A549 (cell line): ENCODE data around the gene ADAMTS10. TPM values are rescaled to one million over a fixed set of nuclear protein-coding genes. Genes with fewer than 3 reads are reported as not detected.

Experiments used
- ATAC-seq, 2 experiments: fragments of 200-7000 bp in 1 of 2; fragments of >200 bp in 1 of 2; cut with Nextera tagmentation in 1 of 2; cut with Tn5 transposase in 1 of 2; 3 replicates each; pipeline versions ENCODE4 v1.8.0 to v1.9.1; 2018 to 2020; ENCODE audit warnings: mild to moderate bottlenecking in 1 of 2, moderate library complexity in 1 of 2
- CTCF ChIA-PET: fragments of 300-600 bp; sonication (Branson Sonifier 250); formaldehyde crosslinking; extraction: SDS; loops from one replicate; lab custom pipeline; 2021; ENCODE audit warnings: antibody characterized with exemption, inconsistent platforms; lab: Yijun Ruan, JAX
- POLR2A ChIA-PET: fragments of 350-600 bp; formaldehyde crosslinking; extraction: SDS; loops from one replicate; lab custom pipeline; 2021; ENCODE audit warnings: antibody characterized with exemption, inconsistent platforms; lab: Yijun Ruan, JAX
- DNase-seq, 2 experiments: peaks; one replicate each; pipeline versions ENCODE4 v3.0.0 to v3.0.0-alpha.2; 2011 to 2016; ENCODE audit warnings: low read depth in 1 of 2, low spot score in 1 of 2
- FAIRE-seq: peaks from 2 replicates; lab custom pipeline; 2011; peaks lifted over from hg19 to GRCh38; lab: Jason Lieb, UNC
- H3K27ac ChIP-seq, 2 experiments: fragments of >200 bp; sonication (Bioruptor Twin); formaldehyde crosslinking; 3 replicates each; pipeline ENCODE4 v1.5.1; 2016 to 2017
- H3K4me1 ChIP-seq: fragments of >200 bp; sonication (Bioruptor Twin); formaldehyde crosslinking; 3 replicates; pipeline ENCODE4 v1.6.1; 2016
- H3K4me2 ChIP-seq: fragments of >200 bp; sonication (Bioruptor Twin); formaldehyde crosslinking; 3 replicates; pipeline ENCODE4 v1.6.1; 2016
- H3K4me3 ChIP-seq: fragments of >200 bp; sonication (Bioruptor Twin); formaldehyde crosslinking; 3 replicates; pipeline ENCODE4 v1.5.1; 2016
- H3K9me3 ChIP-seq: fragments of >200 bp; sonication (Bioruptor Twin); formaldehyde crosslinking; 3 replicates; pipeline ENCODE4 v1.6.1; 2016
- BCL3 ChIP-seq: fragments of >200 bp; sonication (Bioruptor Twin); formaldehyde crosslinking; IDR thresholded peaks from 3 replicates; pipeline ENCODE4 v1.6.1; 2016
- BHLHE40 ChIP-seq: IDR thresholded peaks from 2 replicates; pipeline ENCODE4 v1.6.1; 2012; ENCODE audit warnings: low read depth, low read length, inconsistent platforms
- CBX2 ChIP-seq: fragments of 200-600 bp; sonication (generic); IDR thresholded peaks from 2 replicates; pipeline ENCODE4 v1.6.1; 2016; ENCODE audit warnings: low read depth, mild to moderate bottlenecking, borderline replicate concordance
- CHD2 ChIP-seq: fragments of 150-350 bp; IDR thresholded peaks from 2 replicates; pipeline ENCODE4 v1.6.1; 2014; ENCODE audit warnings: low read length; ENCODE audit not compliant: partially characterized antibody
- CTCF ChIP-seq: fragments of >200 bp; sonication (Bioruptor Twin); formaldehyde crosslinking; IDR thresholded peaks from 3 replicates; pipeline ENCODE4 v1.5.1; 2016
- EHF ChIP-seq: fragments of 250-450 bp; sonication (Bioruptor Pico); IDR thresholded peaks from 2 replicates; pipeline ENCODE4 v1.5.0; 2020; ENCODE audit warnings: mild to moderate bottlenecking
- EHMT2 ChIP-seq: fragments of 200-600 bp; sonication (generic); IDR thresholded peaks from 2 replicates; pipeline ENCODE4 v1.6.1; 2016; ENCODE audit warnings: antibody characterized with exemption, low read depth, mild to moderate bottlenecking, moderate library complexity
- ESRRA ChIP-seq: fragments of 150-350 bp; IDR thresholded peaks from 2 replicates; pipeline ENCODE4 v1.6.1; 2014; ENCODE audit warnings: mild to moderate bottlenecking, low read length, borderline replicate concordance
- HOXA7 ChIP-seq: fragments of 250-450 bp; sonication (Bioruptor Pico); IDR thresholded peaks from 2 replicates; pipeline ENCODE4 v1.5.0; 2020; ENCODE audit warnings: mild to moderate bottlenecking, moderate library complexity
- HOXB13 ChIP-seq: fragments of 250-450 bp; sonication (Bioruptor Pico); IDR thresholded peaks from 2 replicates; pipeline ENCODE4 v1.5.0; 2020; ENCODE audit warnings: low read depth, mild to moderate bottlenecking, moderate library complexity
- HOXB5 ChIP-seq: fragments of 250-450 bp; sonication (Bioruptor Pico); IDR thresholded peaks from 2 replicates; pipeline ENCODE4 v1.5.0; 2020; ENCODE audit warnings: mild to moderate bottlenecking, moderate library complexity
- KDM5A ChIP-seq: fragments of 200-600 bp; sonication (generic); IDR thresholded peaks from 2 replicates; pipeline ENCODE4 v1.6.1; 2016; ENCODE audit warnings: antibody characterized with exemption, mild to moderate bottlenecking
- MAX ChIP-seq: IDR thresholded peaks from 2 replicates; pipeline ENCODE4 v1.6.1; 2012
- NFE2L2 ChIP-seq: fragments of 150-350 bp; conservative IDR thresholded peaks from 2 replicates; pipeline ENCODE4 v1.6.1; 2014; ENCODE audit warnings: low read length
- NPAS2 ChIP-seq: fragments of 250-450 bp; sonication (Bioruptor Pico); IDR thresholded peaks from 2 replicates; pipeline ENCODE4 v1.8.0; 2022; ENCODE audit warnings: mild to moderate bottlenecking, moderate library complexity, borderline replicate concordance
- PHF8 ChIP-seq: fragments of 200-600 bp; sonication (generic); IDR thresholded peaks from 2 replicates; pipeline ENCODE4 v1.6.1; 2016; ENCODE audit warnings: low read depth, mild to moderate bottlenecking, antibody characterized with exemption, moderate library complexity, borderline replicate concordance
- RNF2 ChIP-seq: fragments of 200-600 bp; sonication (generic); IDR thresholded peaks from 2 replicates; pipeline ENCODE4 v1.6.1; 2016; ENCODE audit warnings: low read depth, mild to moderate bottlenecking, antibody characterized with exemption, moderate library complexity, borderline replicate concordance
- TFCP2L1 ChIP-seq: fragments of 250-450 bp; sonication (Bioruptor Pico); IDR thresholded peaks from 2 replicates; pipeline ENCODE4 v1.5.0; 2021; ENCODE audit warnings: mild to moderate bottlenecking
- ZFP36 ChIP-seq: fragments of 450-650 bp; IDR thresholded peaks from 2 replicates; pipeline ENCODE4 v1.6.1; 2014; ENCODE audit warnings: borderline replicate concordance; ENCODE audit not compliant: partially characterized antibody
- ZNF302 ChIP-seq: fragments of 250-450 bp; sonication (Bioruptor Pico); IDR thresholded peaks from 2 replicates; pipeline ENCODE4 v1.9.0; 2021; ENCODE audit warnings: inconsistent platforms, mild to moderate bottlenecking, moderate library complexity
- WGBS: methylation state at CpG from one replicate; pipeline ENCODE4 v1.1.6; 2017; ENCODE audit errors: missing lambda C conversion rate; 5-methylcytosine and 5-hydroxymethylcytosine counted together
- polyA plus RNA-seq, 4 experiments: library from polyadenylated mRNA; depleted of rRNA in 3 of 4; stranded (reverse); fragments of >200 nt; fragmentation: RNase III in 1 of 4; extraction: RNeasy Plus Mini Kit Qiagen cat#74134 plus additional on column Dnase treatment in 1 of 4; gene quantifications; 2 replicates in 3 of 4; 3 replicates in 1 of 4; pipeline ENCODE4 v1.2.3, GENCODE V29; 2011 to 2017

Gene ADAMTS10
- polyA plus RNA-seq, 2 of the 4 experiments (the other 2 are of a cell fraction), result 26.7 to 49.3 TPM

- Histone ChIP-seq H3K27ac (no peak overlapping the region), H3K4me2 (no peak overlapping the region), H3K4me3 (no peak overlapping the region)
- no peak for DNase-seq
- ATAC-seq, result no peak
- CTCF ChIA-PET, result interaction anchor here (1.1 kb wide), 1 partner anchor 43 kb away, joined by 4 read pairs; no protein-coding TSS in a partner anchor
- 94% methylated on average over 3 of the region's 3 CpGs for WGBS
- FAIRE-seq, result no peak
- POLR2A ChIA-PET, result no interaction called here
- TF ChIP-seq CBX2, result no peak
- TF ChIP-seq EHF, result no peak
- TF ChIP-seq NPAS2 (CRISPR knock-in tag), result no peak
- TF ChIP-seq CHD2, result no peak
- no peak for TF ChIP-seq RNF2
- no peak for TF ChIP-seq HOXB13
- TF ChIP-seq ZNF302 (CRISPR knock-in tag), result no peak
- TF ChIP-seq ZFP36, result no peak
- no peak for TF ChIP-seq BCL3
- no peak for TF ChIP-seq BHLHE40
- TF ChIP-seq HOXA7 (CRISPR knock-in tag), result no peak
- TF ChIP-seq, all 56 proteins: peak for 0
- no peaks in the 10 kb centered on the region for H3K4me1 ChIP-seq
- H3K9me3 ChIP-seq, result no peaks in the 10 kb centered on the region
These were observed 73.4 kb downstream of the ADAMTS10 start for GRCh38 chr19:8537099-8537498.

- 80% methylated on average over 4 of the region's 22 CpGs for WGBS
- H3K4me2 ChIP-seq, result no peak overlapping the region
- TF ChIP-seq KDM5A (no peak), CTCF (no peak), NFE2L2 (no peak), EHMT2 (no peak), CBX2 (no peak)
- H3K4me1 ChIP-seq, result no peaks in the 10 kb centered on the region
- no peaks in the 10 kb centered on the region for H3K9me3 ChIP-seq
- ATAC-seq, result no peak
- no peak for DNase-seq
- POLR2A ChIA-PET, result no interaction called here
- CTCF ChIA-PET, result no interaction called here
- H3K4me3 ChIP-seq, result no peak overlapping the region
- H3K27ac ChIP-seq, result no peak overlapping the region
- FAIRE-seq, result no peak
These were observed 74.2 kb downstream of the ADAMTS10 start for GRCh38 chr19:8536282-8536681.

- ATAC-seq, result no peak
- no peak for TF ChIP-seq ESRRA
- no peak for TF ChIP-seq PHF8
- TF ChIP-seq TFCP2L1 (CRISPR knock-in tag), result no peak
- TF ChIP-seq HOXB5, result no peak
- no peak for TF ChIP-seq MAX
- no peak for TF ChIP-seq KDM5A
- no peak for TF ChIP-seq CHD2
- no peak overlapping the region for H3K4me3 ChIP-seq
- 95% methylated on average over 2 of the region's 2 CpGs for WGBS
- H3K9me3 ChIP-seq, result no peaks in the 10 kb centered on the region
- H3K27ac ChIP-seq, result no peak overlapping the region
- CTCF ChIA-PET, result interaction anchor here (0.6 kb wide), 1 partner anchor 289 kb away, joined by 5 read pairs; no protein-coding TSS in a partner anchor
- H3K4me1 ChIP-seq, result peaks cover under 1% of the 10 kb centered on the region; the same call in 1 of the 3 replicates
- H3K4me2 ChIP-seq, result no peak overlapping the region
- no peak for FAIRE-seq
- DNase-seq, result no peak
- POLR2A ChIA-PET, result no interaction called here
These were observed 78.3 kb downstream of the ADAMTS10 start for GRCh38 chr19:8532225-8532624.
